Measurements from ENCODE around the gene ARNT2. TPM values are rescaled to one million over a fixed set of nuclear protein-coding genes. Genes with fewer than 3 reads are reported as not detected.

The ARNT2 gene
- total and polyA plus RNA-seq, 10 of the 15 experiments (the other 5 are each of a cell fraction or from before 2014, with no cell fraction given): 0.07 to 0.49 (median 0.09) TPM; not detected in 6

DNA sequence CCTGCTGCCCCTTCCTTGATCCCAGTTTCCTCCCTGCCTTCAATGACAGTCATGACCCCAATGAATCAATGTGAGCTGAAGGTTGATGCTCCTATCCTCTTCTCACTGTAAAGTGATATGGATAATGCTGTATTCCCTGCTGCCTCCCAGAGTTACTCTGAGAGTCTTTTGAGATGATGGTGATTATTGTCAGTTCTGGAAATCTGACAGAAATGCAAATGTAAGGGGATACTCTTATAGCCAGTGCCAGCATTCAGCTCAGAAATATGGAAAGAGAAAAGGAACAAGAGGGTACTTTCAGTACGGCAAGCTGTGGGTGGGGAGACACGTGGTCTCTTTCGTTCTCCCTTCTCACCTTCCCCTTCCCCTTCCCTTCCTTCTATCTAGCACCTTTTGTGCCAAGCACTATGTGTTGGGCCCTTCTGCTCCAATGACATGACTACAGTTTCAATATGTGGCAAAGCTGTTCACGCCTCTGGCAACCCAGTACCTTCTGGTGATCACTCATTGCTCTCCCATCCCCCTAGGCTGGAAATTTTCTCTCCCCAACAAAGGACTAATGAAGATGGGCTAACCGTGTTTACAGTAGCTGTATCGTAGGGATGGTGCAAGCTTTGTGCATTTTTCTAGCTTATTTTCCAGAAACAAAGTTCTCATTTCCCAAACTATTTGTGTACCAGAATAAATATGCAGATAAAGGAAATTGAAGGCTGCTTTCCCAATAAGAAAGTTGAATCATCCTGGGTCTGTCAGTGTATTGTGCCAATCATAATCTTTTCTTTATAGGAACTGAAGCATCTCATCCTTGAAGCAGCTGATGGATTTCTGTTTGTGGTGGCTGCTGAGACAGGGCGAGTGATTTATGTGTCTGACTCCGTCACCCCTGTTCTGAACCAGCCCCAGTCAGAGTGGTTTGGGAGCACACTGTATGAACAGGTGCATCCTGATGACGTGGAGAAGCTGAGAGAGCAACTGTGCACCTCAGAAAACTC is 70.3 kb downstream of the ARNT2 start (continued):
- TF ChIP-seq JUND (IDR thresholded peaks at IDR 0.05; ENCODE audit: low read depth, low read length): no peak
- TF ChIP-seq IKZF1 (conservative IDR thresholded peaks at IDR 0.05): no peak
- no peak for TF ChIP-seq CBFB (IDR thresholded peaks at IDR 0.05; ENCODE audit: low read depth)
- TF ChIP-seq MTA2 (IDR thresholded peaks at IDR 0.05; ENCODE audit: low read depth): no peak
- TF ChIP-seq, protein P1, sequence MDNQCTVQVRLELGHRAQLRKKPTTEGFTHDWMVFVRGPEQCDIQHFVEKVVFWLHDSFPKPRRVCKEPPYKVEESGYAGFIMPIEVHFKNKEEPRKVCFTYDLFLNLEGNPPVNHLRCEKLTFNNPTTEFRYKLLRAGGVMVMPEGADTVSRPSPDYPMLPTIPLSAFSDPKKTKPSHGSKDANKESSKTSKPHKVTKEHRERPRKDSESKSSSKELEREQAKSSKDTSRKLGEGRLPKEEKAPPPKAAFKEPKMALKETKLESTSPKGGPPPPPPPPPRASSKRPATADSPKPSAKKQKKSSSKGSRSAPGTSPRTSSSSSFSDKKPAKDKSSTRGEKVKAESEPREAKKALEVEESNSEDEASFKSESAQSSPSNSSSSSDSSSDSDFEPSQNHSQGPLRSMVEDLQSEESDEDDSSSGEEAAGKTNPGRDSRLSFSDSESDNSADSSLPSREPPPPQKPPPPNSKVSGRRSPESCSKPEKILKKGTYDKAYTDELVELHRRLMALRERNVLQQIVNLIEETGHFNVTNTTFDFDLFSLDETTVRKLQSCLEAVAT (IDR thresholded peaks at IDR 0.05): no peak
- TF ChIP-seq ZZZ3 (IDR thresholded peaks at IDR 0.05; ENCODE audit: control insufficient read depth, insufficient read length, low read depth): no peak
- no peak for TF ChIP-seq SREBF2 (IDR thresholded peaks at IDR 0.05; ENCODE audit: low read length)

DNA sequence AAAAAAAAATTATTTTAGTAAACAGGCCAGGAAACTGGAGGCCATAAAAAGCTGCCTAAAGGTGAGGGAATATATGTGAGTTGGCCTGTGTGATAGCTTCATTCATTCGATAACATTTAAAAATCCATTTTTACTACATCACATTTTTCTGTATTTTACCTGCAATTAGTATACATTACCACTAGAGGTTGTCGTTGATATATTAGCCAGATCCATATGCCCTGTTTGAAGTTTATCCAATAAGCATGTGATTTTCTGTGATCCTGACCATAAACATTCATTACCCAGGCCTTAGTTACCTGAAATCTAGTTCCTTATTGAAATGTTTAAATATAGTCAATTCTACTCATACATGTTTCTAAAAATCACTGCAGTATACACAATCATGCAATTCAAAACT is 71.4 kb downstream of the ARNT2 start:
- H4K20me1 ChIP-seq (ENCODE audit: control insufficient read depth, insufficient read depth): no peaks in the 10 kb centered on the region
- no peak overlapping the region for H3K4me2 ChIP-seq (ENCODE audit: control insufficient read depth, insufficient read depth)
- TF ChIP-seq, protein P2, sequence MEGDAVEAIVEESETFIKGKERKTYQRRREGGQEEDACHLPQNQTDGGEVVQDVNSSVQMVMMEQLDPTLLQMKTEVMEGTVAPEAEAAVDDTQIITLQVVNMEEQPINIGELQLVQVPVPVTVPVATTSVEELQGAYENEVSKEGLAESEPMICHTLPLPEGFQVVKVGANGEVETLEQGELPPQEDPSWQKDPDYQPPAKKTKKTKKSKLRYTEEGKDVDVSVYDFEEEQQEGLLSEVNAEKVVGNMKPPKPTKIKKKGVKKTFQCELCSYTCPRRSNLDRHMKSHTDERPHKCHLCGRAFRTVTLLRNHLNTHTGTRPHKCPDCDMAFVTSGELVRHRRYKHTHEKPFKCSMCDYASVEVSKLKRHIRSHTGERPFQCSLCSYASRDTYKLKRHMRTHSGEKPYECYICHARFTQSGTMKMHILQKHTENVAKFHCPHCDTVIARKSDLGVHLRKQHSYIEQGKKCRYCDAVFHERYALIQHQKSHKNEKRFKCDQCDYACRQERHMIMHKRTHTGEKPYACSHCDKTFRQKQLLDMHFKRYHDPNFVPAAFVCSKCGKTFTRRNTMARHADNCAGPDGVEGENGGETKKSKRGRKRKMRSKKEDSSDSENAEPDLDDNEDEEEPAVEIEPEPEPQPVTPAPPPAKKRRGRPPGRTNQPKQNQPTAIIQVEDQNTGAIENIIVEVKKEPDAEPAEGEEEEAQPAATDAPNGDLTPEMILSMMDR (IDR thresholded peaks at IDR 0.05 in 2 of 3, conservative IDR thresholded peaks at IDR 0.05 in 1 of 3; ENCODE audit: control insufficient read depth in 2 of 3, extremely low read depth in 1 of 3, insufficient read depth in 1 of 3, low read depth in 3 of 3, low read length in 3 of 3): 0 out of 6 replicates have a peak, but pooled peaks of 1 of the 3 experiments have one; percentile 18
- no peak for TF ChIP-seq HCFC1 (IDR thresholded peaks at IDR 0.05; ENCODE audit: low read length)
- CTCF ChIA-PET: no interaction called here
- no peak overlapping the region for H3K4me3 ChIP-seq
- SMC1A ChIA-PET (ENCODE audit: uncharacterized antibody, unreplicated experiment): no interaction called here
- no peak overlapping the region for H2AFZ ChIP-seq (ENCODE audit: control insufficient read depth, low read depth, low read length)
- no peaks in the 10 kb centered on the region for H3K36me3 ChIP-seq (ENCODE audit: control insufficient read depth in 2 of 2, insufficient read depth in 2 of 2, low read length in 1 of 2)
- DNase-seq (ENCODE audit: low read depth, low spot score) (no peak), FAIRE-seq (no peak), ATAC-seq (no peak)
- POLR2A ChIA-PET: no interaction called here
- no peaks in the 10 kb centered on the region; the same call in 2 of the 3 replicates for H3K9me3 ChIP-seq (replicated peaks; ENCODE audit: control insufficient read depth, insufficient read depth, low read length)
- in situ Hi-C loops (cut with MboI): no loop called here
- intact Hi-C loops (cut with micrococcal nuclease; ENCODE audit: unreplicated experiment): no loop called here
- H3K27me3 ChIP-seq (replicated peaks in 1 of 2; ENCODE audit: control insufficient read depth in 2 of 2, insufficient read depth in 2 of 2, low read length in 1 of 2): peaks cover 0 to 3% of the 10 kb centered on the region in 2 experiments; a peak in 1 of 4 replicates
- H3K4me1 ChIP-seq (ENCODE audit: control insufficient read depth, insufficient read depth, low read length): no peaks in the 10 kb centered on the region
- H3K27ac ChIP-seq (ENCODE audit: control insufficient read depth, insufficient read depth): no peak overlapping the region
- no peak overlapping the region for H3K9ac ChIP-seq (ENCODE audit: control insufficient read depth, insufficient read depth, low read length)
- RAD21 ChIA-PET (ENCODE audit: unreplicated experiment): no interaction called here
- no TSS peak for BruUV-seq (replicated peaks)
- WGBS (ENCODE audit: insufficient coverage, insufficient replicate concordance, low lambda C conversion rate, missing lambda C conversion rate): 20% methylated on average over 2 of the region's 2 CpGs
- no peaks in the 10 kb centered on the region for H3K79me2 ChIP-seq (ENCODE audit: control insufficient read depth, insufficient read depth, low read length)

Measured in GM12878 (cell line).